Cortex of kidney (tissue), 1 donor: ENCODE data around the gene TBC1D19.
"Not testable (repeated sequence)": the region's sequence is repeated elsewhere in the genome, so short reads cannot be mapped to it uniquely, and the experiment has no call there.

ENCODE experiments used
- DNase-seq: peaks from one replicate; lab custom pipeline; 2025; lab: John Stamatoyannopoulos, UW

TBC1D19 gene

DNA sequence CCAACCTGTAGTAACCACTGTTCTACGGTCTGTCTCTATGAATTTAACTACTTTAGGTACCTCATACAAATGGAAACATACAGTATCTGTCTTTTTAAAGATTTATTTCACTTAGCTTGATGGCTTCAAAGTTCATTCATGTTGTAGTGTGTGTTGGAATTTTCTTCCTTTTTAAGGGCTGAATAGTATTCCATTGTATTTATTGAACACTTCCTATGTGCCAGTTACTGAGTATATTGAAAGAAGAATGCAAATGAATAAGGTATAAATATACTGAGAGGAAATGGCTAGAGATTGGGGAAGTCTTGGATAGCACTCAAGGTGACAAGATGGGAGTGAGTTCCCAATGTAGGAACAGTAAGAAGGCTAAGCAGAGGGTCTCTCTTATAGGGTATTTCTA, 17.3 kb downstream of the TBC1D19 start:
- DNase-seq = no peak

DNA sequence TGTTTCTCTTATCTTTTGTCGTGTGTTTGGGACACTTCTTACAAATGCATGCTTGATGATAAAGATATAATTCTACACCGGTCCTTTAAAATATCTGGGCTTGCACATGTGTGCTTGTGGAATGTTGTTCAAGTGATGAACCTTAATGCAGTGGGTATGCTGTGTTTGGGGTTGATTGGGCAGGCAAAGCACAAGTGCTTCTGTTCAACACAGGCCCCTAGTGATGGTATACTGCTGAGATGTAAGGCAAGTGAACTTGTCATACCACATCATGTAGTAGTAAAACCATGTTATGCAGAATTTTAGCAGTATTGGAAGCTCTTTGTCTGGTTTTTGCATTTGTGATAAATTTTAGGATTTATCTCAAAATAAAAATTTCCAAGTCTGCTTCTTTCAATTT, 23.9 kb downstream of the TBC1D19 start:
- DNase-seq = no peak

DNA sequence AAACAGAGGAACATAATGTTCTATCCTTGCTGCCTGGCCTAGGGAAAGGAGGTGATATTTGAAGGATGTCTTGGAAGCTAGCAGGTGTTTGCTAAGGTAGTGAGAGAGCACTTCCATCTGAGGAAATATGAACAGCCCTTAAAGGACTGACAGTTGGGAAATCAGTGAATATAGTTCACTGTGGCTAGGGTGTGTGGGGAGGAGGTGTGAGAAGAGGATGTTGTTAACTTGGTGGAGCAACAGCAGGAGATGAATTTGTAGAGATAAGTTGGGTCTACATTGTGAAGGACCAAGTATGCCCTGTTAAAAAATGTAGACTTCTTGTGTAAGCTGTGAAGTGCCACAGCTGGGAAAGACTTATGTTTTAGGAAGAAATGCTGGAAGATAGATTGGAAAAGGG, 25.5 kb downstream of the TBC1D19 start:
- no peak for DNase-seq

DNA sequence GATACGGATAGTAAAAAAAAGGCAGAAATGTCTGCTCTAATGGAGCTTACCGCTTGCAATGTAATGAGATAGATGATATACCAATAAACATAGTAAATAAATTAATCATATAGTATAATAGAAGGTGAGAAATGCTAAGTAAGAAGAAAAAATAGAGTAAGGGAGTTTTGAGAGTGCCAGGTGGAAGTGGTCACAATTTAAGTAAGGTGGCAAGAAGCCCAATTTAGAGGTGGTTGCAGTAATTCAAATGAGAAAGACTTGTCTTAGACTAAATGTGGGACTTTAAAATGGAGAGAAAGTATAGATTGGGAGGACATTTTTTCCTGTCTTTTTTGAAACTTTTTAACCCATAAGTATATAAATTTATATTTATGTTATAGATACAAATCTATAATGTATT, 26.0 kb downstream of the TBC1D19 start:
- no peak for DNase-seq

DNA sequence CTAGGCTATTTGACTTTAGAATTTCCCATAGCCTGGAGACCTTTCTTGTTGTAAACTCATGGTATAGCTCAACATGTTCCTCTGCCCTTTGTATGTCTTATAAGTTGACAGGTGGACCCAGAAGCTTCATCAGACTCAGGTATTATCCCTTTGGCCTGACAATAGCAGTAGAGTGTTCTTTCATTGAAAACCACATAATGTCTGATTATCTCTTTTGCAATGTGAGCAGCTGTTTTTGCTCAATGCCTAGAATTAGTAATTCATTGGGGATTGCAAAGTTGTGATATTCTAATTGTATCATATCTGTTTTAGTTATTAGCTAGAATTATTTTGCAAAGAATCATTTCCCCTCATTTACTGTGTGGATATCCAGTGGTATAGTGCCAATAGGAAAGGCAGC, 27.5 kb downstream of the TBC1D19 start:
- no peak for DNase-seq

DNA sequence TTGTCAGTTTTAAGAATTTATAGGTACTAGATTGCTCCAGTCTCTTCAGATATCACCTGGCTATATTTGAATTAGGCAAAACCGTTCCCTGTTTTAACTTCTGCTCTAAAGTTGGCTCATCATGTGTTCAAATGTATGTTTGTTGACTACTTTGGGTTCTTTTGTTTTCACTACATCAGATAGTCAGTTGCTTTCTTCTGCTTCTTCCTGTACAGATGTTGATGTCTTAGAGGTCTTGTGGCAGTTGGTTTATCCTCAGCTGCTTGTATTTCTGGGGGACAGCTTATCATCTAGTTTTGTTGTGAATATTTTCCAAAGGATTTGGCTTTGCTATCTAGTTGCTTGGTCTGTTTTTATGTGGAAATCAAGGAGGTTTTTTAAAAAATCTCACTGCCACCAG, 28.0 kb downstream of the TBC1D19 start:
- DNase-seq = no peak

DNA sequence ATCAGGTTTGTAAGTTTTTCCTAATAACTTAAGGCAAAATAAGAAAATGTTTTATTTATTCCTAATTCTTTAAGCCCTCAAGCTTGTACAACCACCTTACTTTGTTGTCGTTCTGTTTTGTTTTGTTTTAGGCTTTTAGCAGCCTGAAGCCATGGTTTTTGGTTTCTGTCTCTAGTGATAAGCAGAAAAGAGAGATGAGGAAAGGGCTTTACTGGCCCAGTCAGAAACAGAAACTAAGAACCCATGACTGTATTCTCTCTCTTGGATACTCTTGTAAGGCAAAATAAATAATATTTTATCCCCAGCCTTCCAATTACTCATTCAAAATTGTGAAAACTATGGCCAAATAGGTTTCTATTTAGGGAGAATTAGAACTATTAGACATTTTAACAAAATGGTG, 29.4 kb downstream of the TBC1D19 start:
- DNase-seq = no peak

DNA sequence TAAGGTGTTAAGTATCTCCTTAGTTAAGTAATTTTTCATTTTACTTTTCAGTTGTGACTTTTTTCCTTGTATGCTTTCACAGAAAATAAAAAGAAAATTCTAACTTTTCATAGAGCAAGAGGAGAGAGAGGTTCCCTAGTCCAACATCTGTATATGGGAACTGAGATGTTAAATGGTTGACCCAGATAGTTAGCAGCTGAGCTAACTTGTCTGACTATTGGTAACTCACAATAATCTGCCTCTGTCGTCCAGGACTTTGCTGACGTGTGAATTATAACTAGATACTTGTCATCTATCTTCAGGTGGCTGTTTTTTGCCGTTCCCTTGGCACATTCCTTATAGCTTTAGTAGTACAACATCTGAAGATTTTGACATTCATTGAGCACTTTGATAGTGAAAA, 29.9 kb downstream of the TBC1D19 start:
- no peak for DNase-seq

DNA sequence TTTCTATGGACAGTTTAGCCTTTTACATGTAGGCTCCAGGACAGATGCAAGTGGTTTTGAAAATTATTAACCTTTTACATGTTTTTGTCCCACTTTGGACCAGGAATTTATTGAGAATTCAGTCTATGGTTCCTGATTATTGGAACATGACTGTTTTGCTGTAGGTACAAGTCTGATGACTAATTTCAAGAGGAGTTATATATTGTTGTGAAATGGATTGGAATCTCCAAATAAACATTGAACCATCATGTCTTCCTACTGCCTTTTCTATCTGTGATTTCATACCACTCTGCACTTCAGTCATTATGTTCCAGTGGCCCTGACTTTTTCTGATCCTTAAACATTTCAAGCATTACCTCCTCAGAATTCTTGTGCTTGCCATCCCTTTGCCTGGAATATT, 35.9 kb downstream of the TBC1D19 start:
- no peak for DNase-seq

DNA sequence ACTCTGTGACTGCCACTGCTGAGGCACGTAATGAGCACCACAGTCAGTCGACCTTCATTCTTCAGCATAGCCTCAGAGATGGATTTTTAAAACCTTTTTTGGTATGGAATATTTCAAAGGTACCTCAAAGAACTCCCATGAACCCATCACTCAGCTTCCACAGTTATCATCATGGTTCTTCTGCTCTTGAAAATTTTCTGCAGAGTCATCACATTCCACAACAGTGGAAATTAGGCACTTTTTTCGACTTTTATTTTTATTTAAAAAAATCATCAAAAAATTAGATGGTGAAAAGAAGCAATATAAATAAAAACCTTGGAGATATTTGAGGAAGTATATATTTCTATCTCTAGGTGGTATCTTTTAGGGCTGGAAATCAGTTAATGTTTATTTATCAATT, 37.5 kb downstream of the TBC1D19 start:
- DNase-seq = no peak

DNA sequence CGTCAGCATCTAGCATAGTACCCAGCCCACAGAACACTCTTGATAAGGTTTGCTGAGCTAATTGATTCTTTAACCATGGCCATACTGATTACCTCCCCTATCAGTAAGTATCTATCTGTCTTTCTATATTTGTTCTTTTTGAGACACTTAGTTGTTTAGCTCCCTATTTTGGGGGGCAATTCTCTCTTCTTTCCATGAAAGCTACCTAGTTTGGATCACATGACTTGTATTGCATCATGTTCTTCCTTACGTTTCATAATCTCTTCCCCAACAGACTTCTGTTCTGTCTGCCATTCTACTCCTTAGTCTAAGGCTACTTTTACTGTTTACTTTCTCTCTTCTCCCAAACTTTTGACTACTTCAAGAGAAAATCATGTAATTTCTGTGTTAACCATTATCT, 39.0 kb downstream of the TBC1D19 start:
- DNase-seq = no peak

DNA sequence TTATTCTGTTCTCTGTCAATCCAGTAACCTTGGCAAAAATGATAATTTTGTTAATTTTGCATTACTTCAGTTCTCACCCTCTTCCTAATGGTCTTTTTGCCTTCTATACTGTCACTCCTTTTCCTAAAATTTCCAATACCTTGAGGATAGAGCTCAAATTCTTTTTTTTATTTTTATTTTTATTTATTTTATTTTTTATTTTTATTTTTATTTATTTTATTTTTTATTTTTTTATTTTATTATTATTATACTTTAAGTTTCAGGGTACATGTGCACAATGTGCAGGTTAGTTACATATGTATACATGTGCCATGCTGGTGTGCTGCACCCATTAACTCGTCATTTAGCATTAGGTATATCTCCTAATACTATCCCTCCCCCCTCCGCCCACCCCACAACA, 42.8 kb downstream of the TBC1D19 start:
- DNase-seq = not testable (repeated sequence)

DNA sequence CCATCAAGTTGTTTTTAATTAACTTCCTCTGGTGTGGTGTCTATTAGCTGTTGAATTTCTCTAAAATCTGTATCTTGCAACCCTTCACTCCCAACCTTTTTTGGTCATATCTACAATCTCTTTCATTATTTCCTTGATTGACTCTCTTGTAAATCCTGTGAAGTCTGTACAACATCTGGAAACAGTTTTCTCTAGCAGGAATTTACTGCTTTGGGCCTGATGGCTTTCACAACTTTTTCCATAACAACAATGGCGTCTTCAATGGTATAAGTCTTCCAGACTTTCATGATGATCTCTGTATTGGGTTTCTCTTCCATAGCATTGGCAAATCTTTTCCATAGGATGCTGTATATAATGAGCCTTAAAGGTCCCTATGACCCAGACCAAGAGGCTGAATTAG, 49.0 kb downstream of the TBC1D19 start:
- DNase-seq = no peak

DNA sequence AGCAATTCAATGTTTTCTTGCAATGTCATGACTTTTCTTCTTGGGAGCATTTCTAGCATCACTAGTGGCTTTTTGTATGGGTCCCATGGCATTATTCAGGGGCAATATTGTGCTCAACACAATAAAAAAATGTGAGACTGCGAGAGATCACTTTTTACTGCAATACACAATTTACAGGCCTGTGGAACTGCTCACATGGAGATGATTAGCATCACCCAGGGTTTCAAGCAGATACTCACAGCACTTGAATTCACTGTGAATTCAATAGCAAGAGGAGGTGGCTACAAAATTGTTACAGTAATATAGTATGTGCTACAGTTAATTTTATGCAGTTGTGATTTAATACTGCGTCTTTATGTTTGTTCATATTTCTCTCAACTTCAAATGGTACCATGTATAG, 50.4 kb downstream of the TBC1D19 start:
- no peak for DNase-seq

DNA sequence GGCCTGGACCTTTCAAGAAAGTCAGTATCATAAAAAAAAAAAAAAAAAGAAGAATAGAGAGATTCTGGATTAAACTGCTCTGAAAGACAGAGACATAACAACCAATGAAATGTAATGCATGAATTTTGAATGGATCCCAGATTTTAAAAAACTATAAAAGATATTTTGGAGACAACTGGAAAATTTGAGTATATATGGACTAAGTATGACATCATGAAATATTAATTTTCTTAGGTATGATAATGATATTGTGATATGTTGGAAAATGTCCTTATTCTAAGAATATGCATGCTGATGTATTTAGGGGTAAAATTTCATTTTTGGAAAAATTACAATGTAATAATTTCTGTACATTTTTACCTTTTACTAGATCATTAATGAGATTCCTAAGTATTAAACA, 52.6 kb downstream of the TBC1D19 start:
- no peak for DNase-seq

DNA sequence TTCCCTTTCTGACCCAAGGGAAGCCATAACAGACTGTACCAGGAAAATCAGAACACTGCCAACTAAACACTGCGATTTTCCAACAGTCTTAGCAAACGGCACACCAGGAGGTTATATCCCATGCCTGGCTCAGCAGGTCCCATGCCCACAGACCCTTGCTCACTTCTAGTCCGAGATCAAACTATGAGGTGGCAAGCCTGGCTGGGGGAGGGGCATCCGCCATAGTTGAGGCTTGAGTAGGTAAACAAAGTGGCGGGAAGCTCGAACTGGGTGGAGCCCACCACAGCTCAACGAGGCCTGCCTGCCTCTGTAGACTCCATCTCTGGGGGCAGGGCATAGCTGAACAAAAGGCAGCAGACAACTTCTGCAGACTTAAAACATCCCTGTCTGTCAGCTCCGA, 56.8 kb downstream of the TBC1D19 start:
- DNase-seq = not testable (repeated sequence)

DNA sequence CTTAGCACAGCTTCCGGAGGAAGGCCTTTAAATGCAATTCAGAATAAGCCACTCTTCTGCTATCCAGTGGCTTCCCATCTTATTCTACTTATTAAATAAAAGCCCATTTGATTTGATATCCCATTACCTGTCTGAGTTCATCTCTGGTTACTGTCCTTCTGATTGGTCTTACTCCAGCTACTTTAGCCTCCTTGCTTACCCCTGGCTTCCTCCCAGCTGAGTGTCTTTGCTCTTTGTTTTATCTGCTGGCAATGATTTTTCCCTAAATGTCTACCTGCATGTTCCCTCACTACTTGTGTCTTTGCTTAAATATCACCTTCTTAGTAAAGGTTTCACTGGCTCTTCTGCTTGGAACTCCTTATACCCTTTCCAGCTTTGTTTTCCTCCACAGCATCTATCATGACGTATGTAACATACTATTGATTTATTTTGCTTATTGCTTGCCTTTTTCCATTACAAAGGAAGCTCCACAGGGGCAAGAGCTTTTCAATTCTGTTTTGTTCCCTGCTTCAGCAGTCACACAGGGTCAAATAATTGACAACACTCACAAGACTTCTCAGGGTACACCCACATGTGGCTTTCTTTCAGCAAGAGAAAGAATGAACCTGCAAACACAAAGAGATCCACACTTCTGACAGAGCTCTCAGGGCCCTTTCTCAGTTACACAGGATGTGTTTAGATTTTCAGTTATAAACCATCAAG, 63.8 kb downstream of the TBC1D19 start:
- no peak for DNase-seq

DNA sequence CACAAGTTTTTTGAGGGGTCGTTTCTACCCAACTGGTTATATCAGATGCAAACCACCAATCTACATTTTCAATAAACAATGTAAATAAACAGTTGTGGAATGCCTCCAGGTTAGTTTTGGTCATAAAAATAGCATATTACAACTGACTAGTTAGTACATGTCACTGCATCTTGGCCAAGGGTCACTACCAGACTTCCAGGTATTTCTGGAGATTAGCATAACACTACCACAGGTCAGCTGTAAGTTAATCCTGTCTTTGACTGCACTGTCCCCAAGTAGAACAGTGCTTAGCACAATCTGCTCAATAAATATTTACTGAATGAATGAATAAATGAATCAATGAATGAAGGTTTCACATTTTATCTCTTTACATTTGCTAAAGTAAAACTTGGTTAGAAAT, 64.4 kb downstream of the TBC1D19 start:
- no peak for DNase-seq

DNA sequence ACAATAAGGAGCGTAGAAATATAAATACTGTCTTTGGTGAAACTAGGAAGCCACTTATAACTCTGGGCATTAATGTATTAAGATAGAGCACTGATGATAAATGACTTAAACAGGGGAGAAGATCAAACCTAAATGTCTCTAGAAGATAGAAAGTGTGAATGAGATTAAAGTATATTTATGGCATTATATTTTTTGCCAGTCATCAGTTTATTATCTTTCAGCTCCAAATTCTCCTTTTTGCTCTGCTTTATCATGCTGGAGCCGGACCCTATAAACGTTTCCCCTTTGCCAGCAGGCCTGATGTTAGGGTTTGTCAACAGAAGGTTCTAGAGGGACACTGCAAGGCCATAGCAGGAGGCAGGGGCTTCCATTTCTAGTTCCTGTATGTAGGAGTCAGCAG, 76.4 kb downstream of the TBC1D19 start:
- no peak for DNase-seq

DNA sequence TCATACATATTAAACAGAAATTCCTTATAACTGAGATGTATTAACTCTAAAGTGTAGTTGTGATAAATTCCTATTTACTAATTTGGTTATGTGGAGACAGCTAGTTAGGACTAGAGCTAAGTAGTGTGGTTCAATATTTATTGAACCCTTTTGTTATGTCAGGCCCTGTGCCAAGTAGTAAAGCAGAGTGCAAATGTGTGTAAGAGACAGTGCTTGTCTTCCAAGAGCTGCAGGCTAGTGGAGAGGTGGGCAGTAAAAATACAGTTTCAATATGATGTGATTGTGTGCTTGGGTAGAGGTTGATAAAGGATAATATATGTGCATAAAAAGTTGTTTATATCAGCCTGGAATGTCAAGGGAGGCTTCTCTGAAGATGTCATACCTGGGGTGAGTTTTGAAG, 80.0 kb downstream of the TBC1D19 start:
- no peak for DNase-seq

DNA sequence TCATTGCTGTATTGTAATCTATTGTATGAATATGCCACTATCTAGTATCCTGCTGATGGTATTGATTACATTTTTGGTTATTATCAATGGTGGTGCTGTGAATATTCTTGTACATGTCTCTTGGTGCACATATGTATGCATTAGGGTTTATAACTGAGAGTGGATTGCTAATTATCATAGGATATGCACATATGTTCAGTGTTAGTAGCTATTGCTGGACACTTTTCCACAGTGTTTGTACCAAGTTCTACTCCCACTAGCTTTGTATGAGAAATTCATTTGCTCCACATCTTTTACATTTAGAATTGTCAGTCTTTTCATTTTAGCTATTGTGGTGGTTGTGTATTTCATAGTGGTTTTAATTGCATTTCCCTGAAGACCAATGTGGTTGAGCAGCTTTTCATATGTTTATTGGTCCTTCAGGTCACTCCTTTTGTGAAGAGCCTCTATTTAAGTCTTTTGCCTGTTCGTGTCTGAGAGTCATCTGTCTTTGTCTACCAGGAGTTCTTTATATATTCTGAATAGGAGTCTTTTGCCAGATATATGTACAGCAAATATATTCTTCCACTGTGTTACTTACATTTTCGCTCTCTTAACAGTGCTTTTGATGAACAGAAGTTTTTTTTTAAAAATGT, 87.1 kb downstream of the TBC1D19 start:
- no peak for DNase-seq

DNA sequence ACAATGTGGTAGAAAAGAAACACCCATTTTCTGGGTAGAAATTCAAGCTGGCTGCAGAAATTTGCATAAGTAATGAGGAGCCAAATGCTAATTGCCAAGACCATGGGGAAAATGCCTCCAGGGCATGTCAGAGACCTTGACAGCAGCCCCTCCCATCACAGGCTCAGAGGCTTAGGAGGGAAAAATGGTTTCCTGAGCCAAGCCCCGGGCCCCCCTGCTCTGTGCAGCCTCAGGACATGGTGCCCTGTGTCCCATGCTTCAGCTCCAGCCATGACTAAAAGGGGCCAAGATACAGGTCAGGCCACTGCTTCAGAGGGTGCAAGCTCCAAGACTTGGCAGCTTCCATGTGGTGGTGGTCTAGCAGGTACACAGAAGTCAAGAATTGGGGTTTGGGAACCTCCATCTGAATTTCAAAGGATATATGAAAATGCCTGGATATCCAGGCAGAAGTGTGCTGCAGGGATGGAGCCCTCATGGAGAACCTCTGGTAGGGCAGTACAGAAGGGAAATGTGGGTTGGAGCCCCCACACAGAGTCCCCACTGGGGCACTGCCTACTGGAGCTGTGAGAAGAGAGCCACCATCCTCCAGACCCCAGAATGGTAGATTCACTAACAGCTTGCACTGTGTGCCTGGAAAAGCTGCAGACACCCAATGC, 95.3 kb downstream of the TBC1D19 start:
- DNase-seq = not testable (repeated sequence)

DNA sequence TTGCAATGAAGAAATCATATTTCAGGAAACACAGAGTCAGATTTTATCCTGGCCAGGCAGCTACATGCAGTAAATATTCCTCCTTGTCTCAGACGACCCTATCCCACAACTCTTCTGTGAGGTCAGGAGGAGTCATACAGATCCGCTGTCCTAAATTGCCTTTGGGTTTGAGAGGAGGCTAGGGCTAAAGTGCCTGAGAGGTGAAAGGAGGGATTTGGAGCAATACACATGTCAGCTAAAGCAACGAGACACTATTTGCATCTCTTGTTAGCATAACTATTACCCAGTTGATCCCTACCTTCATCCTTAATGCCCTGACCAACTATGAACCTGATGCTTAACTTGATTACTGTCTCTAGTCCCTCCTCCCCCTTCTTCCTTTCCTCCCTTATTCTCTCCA, 98.6 kb downstream of the TBC1D19 start:
- no peak for DNase-seq

DNA sequence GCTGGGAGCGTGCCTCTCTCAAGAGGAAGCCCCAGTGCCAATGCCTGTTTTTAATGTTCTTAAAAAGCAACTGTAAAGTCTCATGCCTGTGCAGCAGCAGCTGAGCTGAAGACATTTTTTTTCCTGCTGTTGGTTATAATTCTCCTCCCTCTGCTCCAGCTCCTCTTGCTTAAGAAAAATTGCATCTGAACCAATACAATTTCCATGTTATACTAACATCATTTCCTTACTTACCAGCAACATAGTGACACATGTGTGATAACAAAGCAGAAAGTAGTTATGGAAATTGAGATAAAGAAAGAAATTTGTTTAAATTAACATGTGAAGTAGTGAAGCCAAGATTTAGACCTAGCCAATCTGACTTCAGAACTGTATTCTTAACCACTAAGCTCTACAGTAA, 101.4 kb downstream of the TBC1D19 start:
- DNase-seq = no peak
